Suppressor macrophage (primary cell): Measurements from ENCODE around the gene LRMDA.
A peak's percentile ranks its signal among the peaks of the same experiment; 100 is the strongest.

Experiments
- DNase-seq, 4 experiments: peaks; one replicate each; pipeline ENCODE4 v3.0.0-alpha.2; 2020 to 2022

LRMDA gene

DNA sequence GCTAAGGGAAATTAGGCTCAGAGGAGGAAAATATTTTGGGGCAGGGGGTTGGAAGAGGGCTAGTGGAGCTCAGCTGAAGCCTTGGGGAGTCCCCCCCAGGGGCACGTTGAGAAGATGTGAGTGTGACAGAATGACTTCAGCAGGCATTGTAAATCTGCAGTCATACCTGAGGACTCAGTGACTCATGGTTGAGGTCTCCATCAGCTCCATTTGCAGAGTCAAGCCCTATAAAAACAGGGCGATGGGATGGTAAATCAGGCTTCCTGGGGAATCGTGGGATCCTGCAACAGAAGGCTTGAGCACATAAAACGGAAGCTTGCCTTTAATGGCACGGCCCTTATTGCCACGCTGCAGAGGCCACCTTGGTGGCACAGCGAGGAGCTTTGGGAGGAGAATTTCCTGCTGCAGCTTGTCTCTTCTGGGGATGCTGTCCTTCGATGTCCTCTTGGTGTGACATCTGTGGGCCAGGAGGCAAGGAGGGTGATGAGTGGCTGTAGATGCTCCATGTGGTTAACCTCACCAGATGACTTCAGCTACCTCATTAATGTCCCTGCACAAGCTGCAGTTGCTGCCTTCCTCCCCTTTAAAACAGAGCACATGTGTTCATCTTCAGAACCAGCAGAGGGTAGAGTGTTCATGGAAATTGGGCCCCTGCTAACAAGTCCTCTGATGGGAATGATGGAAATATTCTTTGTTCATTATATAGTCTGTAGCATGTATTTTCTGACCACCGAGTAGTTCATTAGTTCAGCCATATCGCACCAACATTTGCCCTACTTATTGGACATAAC is 285.9 kb downstream of the LRMDA start:
- no peak for DNase-seq

DNA sequence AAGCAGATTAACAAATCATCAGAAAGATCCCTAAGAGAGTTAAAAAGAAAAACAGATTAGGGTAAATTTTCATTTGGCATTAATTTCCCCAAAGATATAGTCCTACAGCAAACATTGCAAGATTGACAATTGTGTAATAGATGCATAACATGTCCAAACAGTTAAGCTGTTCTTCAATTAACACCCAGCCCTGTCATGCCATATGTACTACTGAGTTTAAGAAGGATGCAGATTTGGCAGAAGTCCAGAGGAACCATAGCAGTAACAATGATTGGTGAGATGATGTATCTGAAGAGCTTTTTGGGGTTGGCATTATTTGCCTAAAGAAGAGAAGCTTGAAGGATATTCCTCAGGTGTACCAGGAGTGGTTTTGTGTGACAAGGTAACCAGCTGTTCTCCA is 287.6 kb downstream of the LRMDA start:
- DNase-seq, result peak in 2 of 4 experiments; percentile 28 to 46

DNA sequence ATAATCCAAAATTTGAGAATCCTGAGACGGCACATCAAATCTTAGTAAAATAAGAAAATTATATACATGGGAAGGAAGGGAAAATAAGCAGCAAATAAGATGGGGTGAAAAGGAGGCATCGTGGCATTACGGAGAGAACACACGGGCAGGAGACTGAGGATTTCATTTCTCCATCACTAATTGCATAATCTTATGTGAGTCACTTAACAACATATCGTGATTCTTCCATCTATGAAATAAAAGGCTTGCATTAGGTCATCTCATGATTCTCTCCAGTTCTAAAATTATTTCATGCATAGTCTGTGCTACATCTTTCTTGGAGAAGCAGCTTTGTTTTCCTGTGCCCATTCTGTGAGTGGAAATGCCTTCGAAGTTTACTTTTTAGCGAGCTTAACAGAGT is 288.7 kb downstream of the LRMDA start:
- DNase-seq, result peak in 2 of 4 experiments; percentile 38 to 41

DNA sequence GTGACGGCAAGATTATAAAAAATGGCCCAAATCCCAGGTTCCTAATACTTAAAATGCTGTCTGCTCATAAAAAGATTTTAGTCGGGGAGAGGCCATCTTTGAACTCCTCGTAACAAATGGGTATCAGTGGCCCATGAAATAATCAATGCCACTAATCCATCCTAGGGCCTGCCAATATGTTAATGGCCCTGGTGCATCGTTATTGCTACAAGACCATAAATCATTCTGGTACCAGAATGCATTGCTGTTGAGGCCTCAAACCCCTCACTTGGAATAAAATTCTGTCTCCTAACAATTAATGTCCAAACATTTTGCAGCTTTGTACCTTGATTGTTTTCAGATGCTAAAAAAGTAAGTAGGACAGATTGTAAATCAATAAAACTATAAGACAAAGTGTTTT is 290.6 kb downstream of the LRMDA start:
- DNase-seq, result no peak

DNA sequence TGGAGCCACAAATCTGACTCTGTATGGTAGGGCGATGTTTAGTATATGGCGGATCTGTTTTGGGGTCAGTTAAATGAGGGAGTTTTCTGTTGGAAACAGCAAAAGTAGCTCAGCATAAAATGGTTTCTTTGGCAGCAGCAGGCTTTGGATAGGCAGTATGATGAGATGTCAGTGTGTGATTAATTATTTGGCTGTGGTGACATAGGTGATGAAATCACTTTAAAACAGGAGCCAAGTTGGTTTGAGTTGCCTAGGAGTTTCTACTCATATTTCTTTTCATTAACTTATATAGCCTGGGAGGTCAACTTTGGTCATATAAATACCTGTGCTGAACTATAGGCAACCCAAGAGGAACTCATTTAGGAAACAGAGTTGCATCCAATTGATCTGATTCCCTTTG is 291.2 kb downstream of the LRMDA start:
- DNase-seq, result no peak

DNA sequence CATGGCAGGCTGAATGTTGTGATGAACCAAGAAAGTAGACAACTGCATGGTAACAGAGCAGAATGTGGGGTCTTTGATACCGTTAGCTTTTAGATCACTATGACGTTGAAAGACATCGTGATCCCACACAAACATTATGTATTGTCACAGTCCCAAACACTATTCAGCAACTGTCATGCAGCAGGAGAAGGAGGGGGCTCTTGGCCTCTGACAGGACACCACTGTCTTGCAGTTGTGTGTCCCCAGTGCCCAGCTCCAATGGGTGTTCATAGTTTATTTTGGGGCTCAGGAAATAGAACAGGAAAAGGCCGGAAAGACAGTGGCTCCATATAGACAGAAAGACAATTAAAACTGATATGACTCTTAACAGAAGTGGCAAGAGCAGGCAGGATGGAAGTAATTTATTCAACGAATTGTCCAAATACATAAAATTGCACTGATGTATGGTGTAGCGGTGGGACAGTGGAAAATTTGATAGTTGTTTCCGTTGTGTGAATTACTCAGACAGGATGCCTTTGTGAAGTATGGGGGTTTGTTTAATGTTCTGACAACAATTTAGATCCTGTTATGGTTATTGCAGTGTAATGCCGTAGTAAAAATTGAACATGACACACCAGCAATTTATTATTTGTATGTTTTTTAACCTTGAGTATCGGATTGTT is 292.0 kb downstream of the LRMDA start:
- no peak for DNase-seq

DNA sequence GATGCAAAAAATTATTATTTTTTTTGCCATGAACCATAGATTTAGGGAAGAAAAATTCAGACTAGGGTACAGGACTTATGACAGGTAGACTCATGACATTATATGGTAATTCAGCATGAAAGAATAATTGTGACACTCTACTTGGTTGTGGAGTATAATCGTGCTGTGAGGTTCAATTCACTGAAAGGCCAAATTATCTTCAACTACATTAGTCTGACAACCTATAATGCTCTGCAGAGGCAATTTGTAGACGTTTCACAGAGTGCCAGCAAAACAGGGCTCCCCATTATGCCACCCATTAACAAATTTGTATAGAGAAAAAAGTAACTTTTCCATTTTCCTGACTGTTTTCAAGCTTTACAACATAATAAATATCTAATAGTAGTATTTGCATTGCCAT is 292.6 kb downstream of the LRMDA start:
- no peak for DNase-seq

DNA sequence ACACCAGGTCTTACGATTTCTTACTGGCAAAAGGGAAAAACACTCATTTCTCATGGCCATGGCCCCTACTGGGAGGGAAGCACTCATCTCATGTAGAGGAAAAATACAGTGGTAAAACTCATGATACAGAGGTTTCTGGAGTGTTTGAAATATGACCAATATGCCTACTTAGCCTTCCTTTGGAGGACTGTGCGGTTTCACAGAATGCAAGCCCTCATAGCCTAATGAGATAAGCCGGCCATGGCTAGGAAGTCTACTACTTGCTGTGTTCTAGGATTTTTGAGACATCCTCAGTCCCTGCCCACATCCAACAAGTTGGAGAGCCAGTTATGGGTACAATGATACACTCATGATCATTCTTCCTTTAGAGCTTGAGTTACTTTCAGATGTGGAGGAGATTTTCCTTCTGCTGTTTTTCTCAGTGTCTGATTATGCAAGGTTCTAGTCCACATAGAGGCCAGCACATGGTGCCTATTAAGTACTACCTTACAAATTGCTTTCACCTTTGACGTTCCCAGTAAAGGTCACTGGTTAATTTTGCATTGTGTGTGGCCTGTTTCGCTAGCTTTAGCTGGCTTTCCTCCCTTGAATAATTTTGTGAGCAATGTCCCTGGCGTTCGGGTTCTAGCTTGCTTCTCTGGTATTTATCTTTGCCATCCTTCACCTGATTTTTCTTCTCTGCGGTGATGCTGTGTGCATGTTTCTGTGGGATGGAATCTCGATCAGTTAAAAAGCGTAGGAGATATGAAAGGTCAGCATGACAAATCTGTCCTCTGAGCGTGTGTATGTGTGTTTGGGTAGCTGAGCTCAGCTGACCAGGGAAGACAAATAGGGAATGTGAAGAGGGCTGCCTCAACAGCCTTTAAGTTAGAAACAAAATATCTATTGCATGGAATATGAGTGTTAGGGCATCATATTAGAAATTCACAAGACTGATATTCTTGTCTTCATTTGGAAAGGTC is 295.4 kb downstream of the LRMDA start:
- DNase-seq, result no peak

DNA sequence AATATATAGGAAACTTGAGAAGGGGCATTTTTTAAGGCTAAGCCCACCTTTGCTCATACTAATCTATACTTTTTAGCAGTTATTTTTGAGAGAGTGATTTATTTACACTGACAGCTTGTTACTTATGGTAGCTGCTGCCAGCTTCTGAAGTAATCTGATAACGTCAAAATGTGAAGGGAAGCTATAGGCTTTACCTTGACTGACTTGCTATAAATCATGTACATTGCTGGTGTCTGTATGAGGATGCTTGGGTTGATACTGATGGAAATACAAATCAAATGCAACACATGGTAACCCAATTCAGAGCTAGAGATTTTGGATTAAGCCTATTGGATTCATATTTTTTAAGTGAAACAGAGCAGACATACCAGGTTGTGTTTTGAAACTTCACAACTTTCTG is 299.4 kb downstream of the LRMDA start:
- DNase-seq, result no peak

DNA sequence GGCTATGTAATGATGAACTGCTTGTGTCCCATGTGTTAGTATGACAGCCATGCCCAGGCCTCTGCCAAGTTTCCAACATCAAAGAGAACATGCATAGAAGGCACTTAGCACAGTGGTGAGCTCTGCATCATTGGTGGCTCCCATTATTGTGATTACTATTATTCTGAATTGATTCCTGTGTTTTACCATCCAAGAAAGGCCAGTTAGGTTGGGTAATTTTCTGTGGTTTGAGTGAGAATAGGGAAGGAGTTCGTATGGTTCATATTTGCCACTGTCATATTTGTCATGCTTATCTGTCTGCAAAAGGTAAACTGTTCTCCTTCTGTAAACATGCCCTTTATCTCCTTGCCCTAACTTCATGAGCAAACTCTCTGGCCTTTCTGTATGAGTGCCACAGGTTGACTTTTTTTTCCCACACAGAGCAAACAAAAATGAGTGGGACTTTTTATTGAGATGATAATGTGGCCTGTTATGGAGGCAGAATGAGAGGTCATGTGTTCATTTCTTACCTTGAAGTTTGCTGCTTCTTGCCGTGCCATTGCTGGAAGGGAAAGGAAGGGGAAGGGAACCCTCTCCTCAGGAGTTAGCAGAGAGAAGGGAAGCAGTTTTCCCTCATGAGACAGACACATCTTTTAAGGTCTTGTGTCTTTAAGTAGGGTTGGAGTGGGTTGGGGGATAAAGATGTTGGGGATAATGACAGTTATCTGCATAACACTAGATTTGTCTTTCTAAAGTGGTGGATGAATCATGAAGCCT is 301.9 kb downstream of the LRMDA start:
- no peak for DNase-seq

DNA sequence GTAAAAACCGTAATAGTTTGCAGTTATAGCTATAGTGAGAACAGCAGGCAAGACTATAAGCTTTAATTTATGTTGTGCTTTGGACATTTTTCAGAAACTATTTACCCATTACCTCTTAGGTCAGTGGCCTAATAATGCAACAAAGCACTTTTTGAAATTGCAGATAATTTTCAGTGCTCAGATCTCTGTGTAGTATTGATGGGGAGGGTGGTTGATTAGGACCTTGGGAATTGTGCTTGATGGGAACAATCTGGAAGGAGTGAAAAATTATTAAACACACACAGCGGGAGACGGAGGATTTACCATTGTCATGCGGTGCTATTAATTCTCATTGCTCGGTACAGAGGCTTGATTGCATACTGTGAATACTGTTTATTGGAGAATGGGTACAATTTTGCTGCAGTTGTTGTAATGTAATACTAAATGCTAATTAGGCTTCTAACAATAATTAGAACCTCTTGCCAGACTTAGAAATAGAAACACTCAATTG is 304.8 kb downstream of the LRMDA start:
- no peak for DNase-seq

DNA sequence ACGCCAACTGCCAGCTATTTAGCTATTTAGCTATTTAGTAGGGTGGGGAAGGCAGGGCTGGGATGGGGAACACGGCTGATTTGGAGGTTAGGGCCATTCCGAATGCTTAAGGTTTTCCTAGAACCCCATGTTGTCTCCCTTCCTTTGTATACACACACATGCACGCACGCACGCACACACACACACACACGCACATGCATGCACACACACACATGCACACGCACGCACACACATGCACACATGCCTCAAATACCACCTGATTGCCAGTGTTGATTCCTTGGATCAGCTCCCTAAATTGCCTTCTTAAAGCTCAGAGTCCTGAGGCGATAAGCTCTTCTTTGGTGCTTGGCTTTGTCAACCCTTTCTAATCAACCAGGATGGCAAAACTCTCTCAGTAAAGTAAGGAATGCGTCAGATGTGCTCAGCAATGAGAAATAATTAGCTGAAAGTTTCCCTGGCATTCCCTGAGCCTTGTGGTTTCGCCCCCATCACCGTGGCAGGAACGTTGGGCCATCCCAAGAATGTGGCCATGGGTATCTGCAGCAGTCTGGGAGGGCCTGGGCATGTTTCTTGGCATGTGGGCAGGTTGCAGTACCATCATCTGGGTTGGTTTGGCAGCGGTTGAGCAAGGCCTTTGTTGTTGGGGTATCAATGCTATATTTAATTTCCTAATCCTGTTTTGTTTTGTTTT is 305.6 kb downstream of the LRMDA start:
- DNase-seq, result no peak

DNA sequence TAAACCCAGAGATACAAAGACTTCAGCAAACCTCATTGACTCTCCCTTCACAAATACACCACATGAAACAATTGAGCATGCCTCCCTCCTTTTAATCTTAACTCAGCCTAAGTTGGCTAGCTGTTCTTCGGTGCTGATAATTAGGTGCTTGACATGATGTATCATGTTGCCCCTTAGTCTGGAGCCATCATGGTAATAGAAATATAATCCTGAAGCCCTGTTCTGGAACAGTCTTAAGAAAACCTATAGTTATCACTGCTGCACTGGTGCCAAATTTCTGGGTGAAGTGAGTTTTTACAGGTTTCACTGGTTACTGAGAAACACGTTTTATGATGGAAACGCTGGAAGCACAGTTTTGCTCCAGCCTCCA is 306.1 kb downstream of the LRMDA start:
- DNase-seq, result no peak

DNA sequence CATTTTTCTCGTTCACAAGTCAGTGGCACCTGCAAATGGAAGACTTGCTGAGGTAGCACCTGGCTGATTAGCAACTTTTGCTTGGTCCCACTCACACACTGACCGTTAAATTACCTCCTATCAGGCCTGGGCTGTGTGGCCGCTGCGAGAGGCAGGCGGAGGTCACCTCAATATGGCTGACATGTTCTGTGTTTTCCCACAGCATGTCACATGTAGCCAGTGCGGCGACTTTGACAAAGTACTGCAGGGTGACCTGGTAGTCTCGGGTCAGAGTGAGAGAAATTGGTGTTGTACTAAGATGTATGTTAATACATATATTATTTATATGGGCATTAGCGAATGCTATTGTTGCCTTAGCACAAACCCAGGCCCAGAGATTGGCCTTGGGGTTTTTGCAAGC is 307.5 kb downstream of the LRMDA start:
- DNase-seq, result no peak

DNA sequence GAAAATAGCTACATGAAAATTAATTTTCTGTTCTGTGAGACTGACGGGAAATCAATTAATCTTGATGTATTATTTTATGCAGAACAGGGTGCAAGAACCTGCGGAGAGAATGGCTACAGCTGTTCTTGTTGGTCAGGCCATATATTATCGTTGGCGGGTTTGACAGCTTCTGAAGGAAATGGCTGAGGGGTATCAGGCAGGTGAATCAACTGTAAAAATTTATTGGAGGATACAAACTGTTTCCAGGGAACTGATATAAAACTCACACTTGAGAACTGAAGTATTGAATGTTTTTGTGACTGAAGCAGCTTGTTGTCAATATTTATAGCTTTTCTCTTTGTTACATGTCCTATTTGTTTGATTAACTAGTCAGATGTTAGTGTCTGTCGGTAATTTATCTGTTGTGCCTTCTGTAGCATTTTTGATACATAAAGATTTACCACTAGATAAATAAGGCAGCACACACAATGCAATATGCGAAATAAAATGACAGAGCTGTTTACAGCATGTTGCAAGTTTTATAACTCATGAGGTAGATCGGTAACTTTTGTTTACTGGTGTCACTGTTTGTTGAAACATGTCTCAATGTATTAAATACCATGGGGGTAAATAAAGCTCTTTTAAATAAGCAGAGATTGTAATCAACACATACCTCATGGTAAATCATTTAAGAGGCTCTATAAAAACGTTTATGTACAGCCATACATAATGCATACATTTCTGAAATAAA is 308.2 kb downstream of the LRMDA start:
- no peak for DNase-seq

DNA sequence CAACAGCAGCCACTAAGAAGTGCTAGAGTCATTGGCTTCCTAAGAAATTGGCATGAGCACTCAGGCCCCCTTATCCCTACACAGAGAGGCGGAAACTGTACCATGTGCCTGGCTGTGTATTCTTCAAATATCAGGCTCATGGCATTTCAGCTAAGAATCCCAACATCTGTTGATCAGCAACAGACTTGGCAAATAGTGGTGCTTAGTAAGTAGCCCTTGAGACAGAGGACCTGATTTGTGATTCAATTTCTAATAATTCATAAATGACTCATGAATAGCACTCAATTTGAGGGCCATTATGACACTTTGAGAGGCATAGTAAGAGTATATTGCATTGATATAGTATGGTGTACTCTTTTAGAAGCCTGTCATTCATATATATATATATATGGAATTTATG is 309.1 kb downstream of the LRMDA start:
- DNase-seq, result no peak

DNA sequence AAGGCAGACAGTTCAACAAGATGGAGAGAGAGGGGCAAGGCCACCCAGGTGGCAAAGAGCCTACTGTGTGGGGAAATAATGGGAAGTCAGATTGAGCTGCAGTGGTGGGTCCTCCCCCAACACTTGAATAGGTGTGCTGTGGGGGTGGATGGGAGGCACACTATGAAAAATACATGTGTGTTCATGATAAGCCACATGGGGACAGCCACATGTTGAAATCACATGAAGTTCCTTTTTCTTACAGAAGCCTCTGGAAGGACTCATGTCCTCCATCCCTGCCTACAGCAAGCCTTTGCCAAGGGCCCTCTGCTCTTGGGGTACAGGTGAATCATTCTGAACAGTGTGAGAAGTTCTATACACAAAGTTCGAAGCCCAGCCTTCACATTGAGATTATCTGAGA is 310.9 kb downstream of the LRMDA start:
- peak in 1 of 4 experiments; percentile 5 for DNase-seq

DNA sequence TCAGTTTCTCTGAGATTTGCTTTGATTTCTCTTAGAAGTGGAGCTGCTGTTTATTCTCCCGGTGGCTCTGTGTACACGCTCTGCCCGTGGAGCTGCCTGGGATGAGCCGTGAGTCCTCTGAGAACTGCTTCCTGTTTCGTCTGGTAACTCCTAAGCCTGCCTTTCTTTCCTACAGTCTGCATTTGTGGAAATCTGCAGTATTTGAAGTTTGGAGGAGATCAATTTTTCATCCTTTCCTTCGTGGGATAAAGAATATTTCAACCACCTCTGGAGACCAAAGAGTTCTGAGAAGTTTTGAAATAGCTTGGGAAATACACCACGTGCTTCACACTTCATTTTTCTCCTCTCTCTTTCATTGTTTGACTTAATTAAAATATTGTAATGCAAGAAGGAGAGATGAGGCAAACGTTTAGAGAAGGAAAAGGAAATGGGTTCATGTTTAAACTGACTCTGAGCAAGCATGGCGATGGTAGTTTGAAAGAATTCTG is 311.9 kb downstream of the LRMDA start:
- DNase-seq, result no peak

DNA sequence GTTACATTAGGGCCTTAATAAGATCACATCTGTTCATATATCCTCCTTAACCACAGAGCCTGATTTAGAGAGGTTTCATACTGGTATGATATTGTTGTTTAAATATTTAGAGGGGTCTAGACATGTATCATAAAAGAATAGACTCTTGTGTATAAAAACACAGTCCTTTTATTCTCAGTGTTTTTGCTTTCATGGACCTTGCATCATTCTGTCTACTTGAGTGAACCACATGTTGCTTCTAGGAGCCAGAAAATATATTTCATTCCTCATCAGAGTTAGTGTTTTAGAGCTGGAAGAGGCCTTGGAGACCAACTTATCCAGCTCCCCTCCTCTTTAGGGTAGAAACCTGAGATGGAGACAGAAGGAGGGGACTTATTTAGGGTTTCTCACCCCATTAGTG is 312.8 kb downstream of the LRMDA start:
- DNase-seq, result no peak

DNA sequence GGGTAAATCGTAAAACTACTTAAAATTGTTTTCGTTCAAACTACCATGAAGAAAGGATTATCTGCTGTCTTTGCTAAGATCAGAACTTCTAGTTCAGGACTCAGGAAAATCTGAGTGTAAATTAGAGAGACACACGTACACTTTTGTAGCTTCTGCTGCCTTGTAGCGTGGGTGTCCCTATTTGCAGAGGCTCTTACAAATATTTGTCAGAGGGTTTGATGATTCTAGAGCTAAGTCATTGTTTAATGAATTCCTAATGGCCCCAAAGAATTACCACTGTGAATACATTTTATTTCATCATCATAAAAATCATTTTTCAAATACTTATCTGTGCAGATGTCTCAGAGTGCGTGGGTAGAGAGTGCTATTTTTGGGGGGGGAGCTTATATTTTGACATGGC is 314.9 kb downstream of the LRMDA start:
- DNase-seq, result no peak
